Bronchial epithelial cell (primary cell): Measurements from ENCODE around the gene MLLT1. TPM values are rescaled to one million over a fixed set of nuclear protein-coding genes. Genes with fewer than 3 reads are reported as not detected.

Experiments
- DNase-seq: peaks from one replicate; pipeline ENCODE4 v3.0.0-alpha.2; 2010; ENCODE audit warnings: low read depth
- FAIRE-seq: peaks from 2 replicates; lab custom pipeline; 2011; peaks lifted over from hg19 to GRCh38; lab: Jason Lieb, UNC
- H3K27me3 ChIP-seq: 2 replicates; pipeline ENCODE4 v1.5.1; 2011; ENCODE audit warnings: low read length; ENCODE audit not compliant: control insufficient read depth, insufficient read depth
- H3K36me3 ChIP-seq: 2 replicates; pipeline ENCODE4 v1.5.1; 2011; ENCODE audit warnings: low read length; ENCODE audit not compliant: control insufficient read depth, insufficient read depth
- H3K4me3 ChIP-seq: 2 replicates; pipeline ENCODE4 v1.5.1; 2011; ENCODE audit warnings: mild to moderate bottlenecking, low read depth, low read length, control low read depth
- CTCF ChIP-seq: IDR thresholded peaks from 2 replicates; pipeline ENCODE4 v1.5.1; 2011; ENCODE audit warnings: mild to moderate bottlenecking, moderate library complexity, low read length, control low read depth, inconsistent platforms; ENCODE audit not compliant: insufficient read depth, severe bottlenecking
- total RNA-seq: library from RNA; depleted of rRNA; stranded (reverse); fragments of >200 nt; gene quantifications from 2 replicates; pipeline ENCODE4 v1.2.1, GENCODE V29; 2014

Gene MLLT1
- total RNA-seq, 1 donor from 2014 or later, result 2.6 TPM

DNA sequence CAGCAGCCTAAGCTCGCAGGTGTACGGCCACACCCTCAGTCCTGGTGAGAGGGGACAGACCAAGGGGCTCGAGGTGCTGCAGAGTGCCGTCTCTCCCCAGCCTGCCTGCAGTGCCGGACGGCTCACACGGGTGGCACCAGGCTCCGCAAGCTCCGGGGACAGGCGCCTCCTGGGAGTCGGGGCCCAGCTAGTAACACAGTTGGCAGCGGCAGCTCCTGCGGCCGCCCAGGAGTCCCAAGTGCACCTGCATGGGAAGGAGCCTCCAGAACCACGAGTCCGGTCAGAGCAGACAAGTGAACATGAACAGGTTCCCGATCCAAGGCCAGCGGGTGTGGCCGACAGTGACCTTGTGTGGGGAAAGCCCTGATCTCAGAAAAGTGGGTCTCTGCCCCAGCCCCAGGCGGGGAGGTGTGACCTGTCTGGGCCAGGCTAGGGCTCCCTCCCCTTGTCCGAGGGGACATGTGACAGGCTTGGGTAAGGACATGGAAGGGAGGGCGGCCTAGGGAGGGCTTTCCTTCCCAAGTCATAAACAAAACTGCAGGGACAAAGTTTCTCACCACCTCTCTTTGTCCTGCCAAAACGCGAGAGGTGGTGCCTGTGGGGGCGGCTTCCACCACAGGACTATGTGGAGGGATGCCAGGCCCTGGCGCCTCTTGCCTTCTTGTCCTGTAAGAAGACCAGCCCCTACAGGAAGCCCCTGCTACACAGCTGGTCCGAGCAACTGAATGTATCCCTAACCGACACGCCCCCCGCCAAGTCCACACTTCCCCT lies 46.5 kb downstream of the MLLT1 start:
- no peak for FAIRE-seq
- H3K4me3 ChIP-seq, result no peak overlapping the region
- H3K36me3 ChIP-seq, result peaks cover 8% of the 10 kb centered on the region
- TF ChIP-seq CTCF, result no peak
- no peaks in the 10 kb centered on the region for H3K27me3 ChIP-seq
- no peak for DNase-seq

DNA sequence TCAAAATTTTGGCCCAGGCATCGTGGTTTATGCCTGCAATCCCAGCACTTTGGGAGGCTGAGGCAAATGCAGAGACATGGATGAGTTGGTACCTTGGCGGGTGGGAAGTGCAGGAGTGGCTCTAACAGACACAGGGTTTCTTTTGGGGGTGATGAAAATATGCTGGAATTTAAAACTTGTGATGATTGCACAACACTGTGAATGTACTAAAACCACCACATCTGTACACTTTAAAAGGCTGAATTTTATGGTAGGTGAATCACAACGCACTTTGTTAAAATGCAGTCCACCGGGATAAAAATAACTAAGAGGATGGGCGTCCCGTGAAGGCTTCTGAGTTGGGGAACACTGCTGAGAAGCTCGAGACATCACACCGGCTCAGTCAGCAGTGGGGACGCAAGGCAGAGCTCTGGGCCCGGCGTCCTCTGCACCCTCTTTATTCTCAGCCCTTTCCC lies 47.1 kb downstream of the MLLT1 start:
- Histone ChIP-seq H3K36me3 (peaks cover 8% of the 10 kb centered on the region), H3K27me3 (no peaks in the 10 kb centered on the region), H3K4me3 (no peak overlapping the region)
- no peak for FAIRE-seq
- peak; percentile 25 for DNase-seq
- no peak for TF ChIP-seq CTCF

GRCh38 chr19:6230991-6231448 lies 48.8 kb downstream of the MLLT1 start:
- Histone ChIP-seq H3K36me3 (peaks cover 10% of the 10 kb centered on the region), H3K4me3 (no peak overlapping the region), H3K27me3 (no peaks in the 10 kb centered on the region)
- no peak for DNase-seq
- TF ChIP-seq CTCF, result no peak
- no peak for FAIRE-seq

DNA sequence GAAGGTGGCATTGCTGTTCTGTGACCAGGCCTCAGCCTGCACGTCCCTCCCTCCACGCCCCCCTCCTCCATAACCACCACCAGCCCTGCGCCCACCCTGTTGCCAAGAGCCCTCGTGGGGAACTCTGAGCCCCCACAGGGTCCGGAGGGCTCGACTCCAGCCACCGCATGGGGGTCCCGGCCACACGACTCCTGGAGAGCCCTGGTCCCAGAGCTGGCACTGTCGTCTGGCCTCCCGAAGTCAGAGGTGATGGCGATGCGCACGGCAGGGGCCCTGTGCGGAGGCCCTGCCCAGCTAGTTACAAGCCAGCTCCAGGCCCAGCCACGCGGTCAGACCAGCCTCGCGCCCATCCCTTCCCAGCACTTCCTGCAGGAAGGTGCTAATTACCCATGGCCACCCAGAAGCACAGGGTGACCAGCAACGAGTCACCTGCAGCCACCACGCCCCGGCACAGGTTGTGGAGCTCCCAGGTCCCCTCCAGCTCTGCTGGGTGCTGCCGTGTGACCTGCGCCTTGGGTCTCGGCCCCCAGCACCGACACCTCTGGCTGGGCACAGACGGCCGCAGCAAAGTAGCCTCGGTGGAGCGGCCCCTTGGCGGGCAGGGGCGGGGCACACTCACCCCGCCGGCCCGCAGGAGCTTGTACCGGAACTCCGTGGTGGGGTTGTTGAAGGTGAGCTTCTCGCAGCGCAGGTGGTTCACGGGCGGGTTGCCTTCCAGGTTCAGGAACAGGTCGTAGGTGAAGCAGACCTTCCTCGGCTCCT lies 49.6 kb downstream of the MLLT1 start:
- FAIRE-seq, result no peak
- TF ChIP-seq CTCF, result no peak

GRCh38 chr19:6229216-6229913 lies 50.4 kb downstream of the MLLT1 start:
- DNase-seq (no peak), FAIRE-seq (peak; percentile 73)
- TF ChIP-seq CTCF, result no peak
- Histone ChIP-seq H3K27me3 (no peaks in the 10 kb centered on the region), H3K36me3 (peaks cover 19% of the 10 kb centered on the region), H3K4me3 (no peak overlapping the region)

More for the DNA sequence above, 49.6 kb downstream of the MLLT1 start:
- Histone ChIP-seq H3K27me3 (no peaks in the 10 kb centered on the region), H3K36me3 (peaks cover 16% of the 10 kb centered on the region), H3K4me3 (no peak overlapping the region)
- DNase-seq, result no peak
